Measurements from ENCODE around the gene BIRC6.
"Not testable (repeated sequence)": the region's sequence is repeated elsewhere in the genome, so short reads cannot be mapped to it uniquely, and the experiment has no call there.

DNA sequence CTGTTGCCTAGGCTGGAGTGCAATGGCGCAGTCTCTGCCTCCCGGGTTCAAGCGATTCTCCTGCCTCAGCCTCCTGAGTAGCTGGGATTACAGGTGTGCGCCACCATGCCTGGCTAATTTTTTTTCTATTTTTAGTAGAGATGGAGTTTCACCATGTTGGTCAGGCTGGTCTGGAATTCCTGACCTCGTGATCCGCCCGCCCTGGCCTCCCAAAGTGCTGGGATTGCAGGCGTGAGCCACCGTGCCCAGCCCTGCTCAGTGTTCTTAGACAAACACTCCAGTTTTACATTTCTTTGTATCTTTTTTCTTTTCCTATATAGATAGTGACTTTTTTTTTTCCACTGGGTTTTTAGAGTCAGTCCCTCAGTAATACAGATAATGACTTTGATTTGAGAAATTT is 7.5 kb downstream of the BIRC6 start:
- TF ChIP-seq, protein P1, sequence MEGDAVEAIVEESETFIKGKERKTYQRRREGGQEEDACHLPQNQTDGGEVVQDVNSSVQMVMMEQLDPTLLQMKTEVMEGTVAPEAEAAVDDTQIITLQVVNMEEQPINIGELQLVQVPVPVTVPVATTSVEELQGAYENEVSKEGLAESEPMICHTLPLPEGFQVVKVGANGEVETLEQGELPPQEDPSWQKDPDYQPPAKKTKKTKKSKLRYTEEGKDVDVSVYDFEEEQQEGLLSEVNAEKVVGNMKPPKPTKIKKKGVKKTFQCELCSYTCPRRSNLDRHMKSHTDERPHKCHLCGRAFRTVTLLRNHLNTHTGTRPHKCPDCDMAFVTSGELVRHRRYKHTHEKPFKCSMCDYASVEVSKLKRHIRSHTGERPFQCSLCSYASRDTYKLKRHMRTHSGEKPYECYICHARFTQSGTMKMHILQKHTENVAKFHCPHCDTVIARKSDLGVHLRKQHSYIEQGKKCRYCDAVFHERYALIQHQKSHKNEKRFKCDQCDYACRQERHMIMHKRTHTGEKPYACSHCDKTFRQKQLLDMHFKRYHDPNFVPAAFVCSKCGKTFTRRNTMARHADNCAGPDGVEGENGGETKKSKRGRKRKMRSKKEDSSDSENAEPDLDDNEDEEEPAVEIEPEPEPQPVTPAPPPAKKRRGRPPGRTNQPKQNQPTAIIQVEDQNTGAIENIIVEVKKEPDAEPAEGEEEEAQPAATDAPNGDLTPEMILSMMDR (conservative IDR thresholded peaks at IDR 0.05), result not testable (repeated sequence)
- not testable (repeated sequence) for TF ChIP-seq EZH2 (IDR thresholded peaks at IDR 0.05; ENCODE audit: low read depth)

Measured in PC-9 (cell line).